SJCRH30 (cell line): ENCODE measurements around the gene GAS7. TPM values are rescaled to one million over a fixed set of nuclear protein-coding genes. Genes with fewer than 3 reads are reported as not detected.

Source experiments
- DNase-seq, 2 experiments: peaks; one replicate each; pipeline ENCODE4 v3.0.0-alpha.2; 2015 to 2020
- H3K27ac ChIP-seq: fragments of 250-450 bp; sonication (Bioruptor Pico); 2 replicates; pipeline ENCODE4 v1.5.1; 2020; ENCODE audit warnings: mild to moderate bottlenecking, moderate library complexity
- H3K27me3 ChIP-seq: fragments of 250-450 bp; sonication (Bioruptor Pico); 2 replicates; pipeline ENCODE4 v1.5.1; 2020; ENCODE audit warnings: mild to moderate bottlenecking, moderate library complexity
- H3K36me3 ChIP-seq: fragments of 250-450 bp; sonication (Bioruptor Pico); 2 replicates; pipeline ENCODE4 v1.5.1; 2020; ENCODE audit warnings: mild to moderate bottlenecking, moderate library complexity
- H3K4me1 ChIP-seq: fragments of 250-450 bp; sonication (Bioruptor Pico); 2 replicates; pipeline ENCODE4 v1.5.1; 2020; ENCODE audit warnings: mild to moderate bottlenecking, moderate library complexity
- H3K4me3 ChIP-seq: fragments of 250-450 bp; sonication (Bioruptor Pico); 2 replicates; pipeline ENCODE4 v1.5.1; 2020; ENCODE audit warnings: mild to moderate bottlenecking, moderate library complexity
- H3K9me3 ChIP-seq: fragments of 250-450 bp; sonication (Bioruptor Pico); replicated peaks from 2 replicates; pipeline ENCODE4 v1.5.1; 2020; ENCODE audit warnings: mild to moderate bottlenecking, moderate library complexity
- total RNA-seq: library from RNA; depleted of rRNA; stranded (reverse); fragments of >200 nt; shearing (Covaris generic); gene quantifications from 2 replicates; pipeline ENCODE4 v1.2.3, GENCODE V29; 2014

Gene GAS7
- total RNA-seq, 1 experiment from 2014 or later: 0.91 TPM

DNA sequence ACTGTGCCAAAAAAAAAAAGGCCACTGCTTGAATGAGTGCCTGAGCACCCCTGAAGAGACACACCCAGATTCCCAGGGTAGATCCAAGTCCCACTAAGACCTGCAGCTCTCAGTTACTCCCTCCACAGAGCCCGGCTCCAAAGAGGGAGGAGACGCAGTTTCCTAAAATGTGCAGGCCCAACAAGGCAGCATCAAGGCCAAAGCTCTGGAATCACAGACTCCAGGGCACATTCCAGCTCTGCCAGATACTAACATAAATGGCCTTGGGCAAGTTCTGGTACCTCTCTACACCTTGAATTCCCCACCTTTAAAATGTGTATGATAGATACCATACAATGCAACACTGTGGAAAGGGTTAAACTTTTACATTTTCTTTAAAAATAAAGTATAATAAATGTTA is 57.0 kb downstream of the GAS7 start:
- H3K36me3 ChIP-seq: no peaks in the 10 kb centered on the region
- H3K27me3 ChIP-seq: no peaks in the 10 kb centered on the region
- H3K4me3 ChIP-seq: no peak overlapping the region
- DNase-seq: no peak
- H3K9me3 ChIP-seq: no peaks in the 10 kb centered on the region
- no peaks in the 10 kb centered on the region for H3K4me1 ChIP-seq
- H3K27ac ChIP-seq: no peak overlapping the region

DNA sequence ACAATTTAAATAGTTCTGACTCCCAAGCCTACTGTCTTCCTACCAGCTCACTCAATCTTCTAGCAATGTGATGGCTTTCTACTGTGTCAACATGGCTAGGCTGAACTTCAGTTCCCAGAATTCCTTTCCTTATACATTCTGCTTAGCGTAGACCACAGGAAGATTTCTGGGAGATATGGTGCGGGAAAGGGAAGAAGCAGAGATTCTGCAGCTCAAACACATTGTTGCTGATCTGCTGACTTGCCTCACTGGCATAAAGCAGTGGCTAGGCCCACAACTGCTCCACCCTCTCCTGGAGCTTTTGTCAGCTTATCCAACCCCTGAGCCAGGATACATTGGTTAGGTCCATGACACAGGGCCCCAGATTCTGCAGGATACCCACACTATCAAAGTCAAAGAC is 58.8 kb downstream of the GAS7 start:
- Histone ChIP-seq H3K4me3 (no peak overlapping the region), H3K27ac (no peak overlapping the region), H3K36me3 (no peaks in the 10 kb centered on the region), H3K9me3 (no peaks in the 10 kb centered on the region), H3K4me1 (no peaks in the 10 kb centered on the region), H3K27me3 (no peaks in the 10 kb centered on the region)
- no peak for DNase-seq

GRCh38 chr17:10136258-10136981 is 62.0 kb downstream of the GAS7 start:
- no peaks in the 10 kb centered on the region for H3K36me3 ChIP-seq
- DNase-seq: no peak
- H3K9me3 ChIP-seq: no peaks in the 10 kb centered on the region
- no peak overlapping the region for H3K27ac ChIP-seq
- no peaks in the 10 kb centered on the region for H3K27me3 ChIP-seq
- no peaks in the 10 kb centered on the region for H3K4me1 ChIP-seq
- no peak overlapping the region for H3K4me3 ChIP-seq

DNA sequence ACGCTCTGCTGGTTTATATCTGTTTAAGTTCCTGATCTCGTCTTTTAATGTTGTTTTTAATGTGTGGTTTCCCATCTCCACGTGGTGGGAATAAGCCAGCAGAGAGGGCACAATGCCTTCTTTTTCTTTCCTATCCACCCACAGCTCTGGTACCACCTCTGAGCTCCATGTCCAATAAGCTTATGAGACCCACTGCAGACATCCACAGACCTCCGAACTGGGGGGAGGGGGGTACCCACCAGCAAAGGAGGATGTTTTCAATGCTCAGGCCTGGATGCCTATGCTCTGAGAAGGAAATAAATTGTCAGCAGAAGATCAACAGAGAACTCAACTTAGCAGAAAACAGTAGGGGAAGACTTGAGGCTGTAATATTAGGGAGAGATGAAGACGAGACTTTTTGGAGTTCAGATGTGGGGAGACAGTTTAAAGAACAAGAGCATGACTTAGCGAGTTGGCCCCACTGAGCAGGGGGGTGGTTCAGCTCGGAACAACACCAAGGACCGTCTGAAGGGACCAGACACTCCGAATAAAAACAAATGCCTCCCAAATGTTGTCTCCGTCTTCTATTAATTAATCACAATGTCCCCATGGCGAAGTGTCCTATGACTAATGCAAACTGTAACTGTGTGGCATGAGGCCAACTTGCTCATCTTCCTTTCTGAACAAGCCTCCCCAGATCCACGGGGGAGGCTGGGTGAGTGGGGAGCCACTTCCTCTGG is 62.7 kb downstream of the GAS7 start:
- no peak for DNase-seq
- H3K9me3 ChIP-seq: no peaks in the 10 kb centered on the region
- H3K4me3 ChIP-seq: no peak overlapping the region
- no peaks in the 10 kb centered on the region for H3K4me1 ChIP-seq
- H3K27ac ChIP-seq: no peak overlapping the region
- H3K36me3 ChIP-seq: no peaks in the 10 kb centered on the region
- H3K27me3 ChIP-seq: no peaks in the 10 kb centered on the region

DNA sequence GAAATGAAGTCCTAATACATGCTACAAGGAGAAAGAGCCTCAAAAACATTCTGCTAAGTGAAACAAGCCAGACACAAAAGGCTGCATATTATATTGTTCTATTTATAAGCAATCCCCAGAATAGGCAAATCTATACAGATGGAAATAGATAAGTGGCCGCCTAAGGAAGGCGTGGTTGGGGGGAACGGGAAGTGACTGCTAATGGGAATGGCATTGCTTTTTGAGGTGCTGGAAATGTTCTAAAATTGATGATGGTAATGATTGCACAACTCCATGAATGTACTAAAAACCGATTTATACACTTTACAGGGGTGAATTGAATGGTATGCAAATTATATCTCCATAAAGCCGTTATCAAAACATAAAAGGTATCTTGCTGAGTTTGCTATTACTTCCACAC is 67.7 kb downstream of the GAS7 start:
- DNase-seq: no peak
- Histone ChIP-seq H3K27ac (no peak overlapping the region), H3K9me3 (no peaks in the 10 kb centered on the region), H3K27me3 (no peaks in the 10 kb centered on the region), H3K4me1 (no peaks in the 10 kb centered on the region), H3K36me3 (no peaks in the 10 kb centered on the region), H3K4me3 (no peak overlapping the region)

DNA sequence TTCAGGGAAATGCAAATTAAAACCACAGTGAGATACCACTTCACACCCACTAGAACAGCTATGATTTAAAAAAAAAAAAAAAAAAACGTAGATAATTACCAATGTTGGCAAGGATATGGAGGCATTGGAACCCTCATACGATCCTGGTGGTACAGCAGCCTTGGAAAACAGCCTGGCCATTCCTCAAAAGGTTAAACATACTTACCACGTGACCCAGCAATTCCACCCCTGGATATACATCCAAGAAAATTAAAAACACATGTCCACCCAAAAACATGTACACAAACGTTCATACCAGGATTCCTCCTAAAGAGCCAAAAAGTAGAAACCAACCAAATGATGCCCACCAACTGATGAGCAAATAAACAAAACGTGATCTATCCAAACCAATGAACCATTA is 68.1 kb downstream of the GAS7 start:
- H3K4me1 ChIP-seq: no peaks in the 10 kb centered on the region
- H3K27ac ChIP-seq: no peak overlapping the region
- DNase-seq: no peak
- no peaks in the 10 kb centered on the region for H3K9me3 ChIP-seq
- no peak overlapping the region for H3K4me3 ChIP-seq
- no peaks in the 10 kb centered on the region for H3K36me3 ChIP-seq
- H3K27me3 ChIP-seq: no peaks in the 10 kb centered on the region

- Histone ChIP-seq H3K9me3 (no peaks in the 10 kb centered on the region), H3K27me3 (no peaks in the 10 kb centered on the region), H3K36me3 (no peaks in the 10 kb centered on the region), H3K4me1 (no peaks in the 10 kb centered on the region), H3K27ac (no peak overlapping the region), H3K4me3 (no peak overlapping the region)
- no peak for DNase-seq
Measured at GRCh38 chr17:10127819-10128425, 70.5 kb downstream of the GAS7 start.

DNA sequence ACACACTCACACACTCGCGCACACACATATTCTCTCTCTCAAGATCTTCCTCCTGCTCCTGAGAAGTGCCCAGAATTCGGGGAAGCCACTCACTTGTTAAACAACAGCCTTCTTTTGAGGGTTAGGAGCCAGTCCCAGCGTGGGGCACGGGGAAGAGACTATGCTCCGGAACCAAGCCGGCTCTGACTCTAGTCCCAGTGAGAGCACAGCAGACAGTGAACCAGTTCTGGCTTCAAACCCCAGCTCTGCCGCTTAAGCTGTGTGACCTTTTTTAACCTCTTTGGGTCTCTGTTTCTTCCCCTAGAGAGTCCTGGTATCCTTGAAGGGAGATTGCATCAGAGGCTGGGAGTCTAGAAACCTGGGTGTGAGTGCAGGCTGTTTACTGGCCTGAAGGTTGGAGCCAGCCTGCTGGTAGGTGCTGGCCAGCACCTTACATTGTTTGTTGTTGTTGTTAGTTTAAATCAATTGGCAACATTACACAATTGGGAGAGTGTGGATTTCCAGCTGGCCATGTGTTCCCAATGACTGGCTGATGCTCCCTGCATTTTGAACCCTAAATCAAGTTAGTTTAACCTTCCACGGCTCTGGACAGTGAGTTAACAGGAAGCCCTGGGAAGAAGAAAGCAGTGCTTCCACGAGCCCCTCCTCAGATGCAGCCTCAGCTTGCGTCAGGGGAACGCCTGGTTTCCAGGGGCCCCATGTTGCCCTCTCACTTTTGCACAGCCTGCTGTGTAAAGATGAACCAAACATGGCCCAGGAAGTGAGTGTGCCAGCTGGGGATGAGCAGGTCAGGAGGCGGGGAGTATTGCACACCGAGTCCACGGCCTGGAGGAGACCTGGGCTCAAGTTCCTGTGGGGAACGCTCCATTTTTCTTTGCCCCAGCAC is 71.5 kb downstream of the GAS7 start:
- no peak for DNase-seq
- Histone ChIP-seq H3K4me1 (no peaks in the 10 kb centered on the region), H3K4me3 (no peak overlapping the region), H3K36me3 (no peaks in the 10 kb centered on the region), H3K27me3 (no peaks in the 10 kb centered on the region), H3K27ac (no peak overlapping the region), H3K9me3 (no peaks in the 10 kb centered on the region)

GRCh38 chr17:10126276-10126615 is 72.2 kb downstream of the GAS7 start:
- Histone ChIP-seq H3K4me3 (no peak overlapping the region), H3K27me3 (no peaks in the 10 kb centered on the region), H3K9me3 (no peaks in the 10 kb centered on the region), H3K27ac (no peak overlapping the region), H3K4me1 (no peaks in the 10 kb centered on the region), H3K36me3 (no peaks in the 10 kb centered on the region)
- no peak for DNase-seq

DNA sequence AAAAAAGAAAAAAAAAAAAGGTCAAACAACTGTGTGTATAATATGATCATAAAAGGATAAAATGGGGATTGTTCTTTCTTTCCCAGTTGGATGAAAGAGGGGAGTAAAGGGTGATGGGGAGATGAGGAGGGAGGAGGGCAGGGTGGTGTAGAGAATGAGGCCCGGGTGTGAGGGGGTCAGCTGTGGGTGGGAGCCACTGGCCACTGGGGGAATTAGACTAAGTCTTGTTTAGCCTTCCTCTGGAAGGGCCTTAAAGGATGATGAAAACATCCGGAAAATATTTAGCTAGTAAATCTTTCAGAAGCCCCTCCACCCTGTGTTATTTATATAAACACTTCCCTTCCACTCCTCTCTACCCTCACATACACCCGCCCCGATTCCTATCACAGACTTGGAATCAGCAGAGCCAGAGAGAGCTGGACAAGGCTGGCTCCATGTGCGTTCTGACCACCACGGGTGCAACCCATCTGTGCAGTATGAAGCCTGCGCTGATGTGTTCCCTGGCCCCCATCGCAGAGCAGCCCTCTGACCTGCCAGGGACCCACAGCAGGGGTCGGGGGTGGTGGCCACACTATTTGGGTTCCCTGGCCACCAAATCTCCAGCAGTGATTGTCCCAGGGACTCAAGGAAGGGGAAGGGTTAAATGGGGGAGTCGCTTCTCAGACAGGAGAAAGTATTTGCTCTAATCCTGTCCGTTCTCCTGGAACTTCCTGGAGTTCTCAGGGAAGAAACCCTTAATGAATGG is 72.7 kb downstream of the GAS7 start:
- Histone ChIP-seq H3K9me3 (no peaks in the 10 kb centered on the region), H3K4me1 (no peaks in the 10 kb centered on the region), H3K27ac (no peak overlapping the region), H3K36me3 (no peaks in the 10 kb centered on the region), H3K4me3 (no peak overlapping the region), H3K27me3 (no peaks in the 10 kb centered on the region)
- DNase-seq: no peak

GRCh38 chr17:10123093-10123492 is 75.3 kb downstream of the GAS7 start:
- no peak overlapping the region for H3K4me3 ChIP-seq
- no peaks in the 10 kb centered on the region for H3K4me1 ChIP-seq
- no peaks in the 10 kb centered on the region for H3K36me3 ChIP-seq
- no peak overlapping the region for H3K27ac ChIP-seq
- DNase-seq: no peak
- H3K9me3 ChIP-seq: no peaks in the 10 kb centered on the region
- H3K27me3 ChIP-seq: no peaks in the 10 kb centered on the region

GRCh38 chr17:10121971-10122707 is 76.3 kb downstream of the GAS7 start:
- DNase-seq: no peak
- Histone ChIP-seq H3K36me3 (no peaks in the 10 kb centered on the region), H3K27me3 (no peaks in the 10 kb centered on the region), H3K4me3 (no peak overlapping the region), H3K9me3 (no peaks in the 10 kb centered on the region), H3K27ac (no peak overlapping the region), H3K4me1 (no peaks in the 10 kb centered on the region)

GRCh38 chr17:10120749-10121148 is 77.7 kb downstream of the GAS7 start:
- Histone ChIP-seq H3K27ac (no peak overlapping the region), H3K27me3 (no peaks in the 10 kb centered on the region), H3K36me3 (no peaks in the 10 kb centered on the region), H3K9me3 (no peaks in the 10 kb centered on the region), H3K4me1 (no peaks in the 10 kb centered on the region), H3K4me3 (no peak overlapping the region)
- no peak for DNase-seq

- Histone ChIP-seq H3K27me3 (no peaks in the 10 kb centered on the region), H3K4me3 (no peak overlapping the region), H3K4me1 (no peaks in the 10 kb centered on the region), H3K36me3 (no peaks in the 10 kb centered on the region), H3K9me3 (no peaks in the 10 kb centered on the region), H3K27ac (no peak overlapping the region)
- DNase-seq: no peak
Measured at GRCh38 chr17:10120109-10120485, 78.3 kb downstream of the GAS7 start.
